Panc1 (cell line): Measurements from ENCODE around the gene ARRDC2. TPM values are rescaled to one million over a fixed set of nuclear protein-coding genes. Genes with fewer than 3 reads are reported as not detected.

Experiments
- ATAC-seq: fragments of 200-7000 bp; cut with Tn5 transposase; 2 replicates; pipeline ENCODE4 v1.9.1; 2020; ENCODE audit warnings: mild to moderate bottlenecking, moderate library complexity
- BruUV-seq: library from RNA; stranded (reverse); fragments of 400-500 nt; replicated peaks from 2 replicates; lab custom pipeline; 2021; lab: Mats Ljungman, UMichigan
- CTCF ChIA-PET: fragments of 300-600 bp; sonication (Branson Sonifier 250); formaldehyde crosslinking; loops from one replicate; lab custom pipeline; 2022; ENCODE audit warnings: antibody characterized with exemption; lab: Charles Lee
- POLR2A ChIA-PET: fragments of 300-600 bp; sonication (Branson Sonifier 250); formaldehyde crosslinking; loops from one replicate; lab custom pipeline; 2022; ENCODE audit warnings: antibody characterized with exemption; lab: Charles Lee
- DNase-seq: peaks from one replicate; pipeline ENCODE4 v3.0.0-alpha.2; 2010; ENCODE audit warnings: low read depth, low spot score
- H3K27ac ChIP-seq: 2 replicates; pipeline ENCODE4 v1.5.1; 2011; ENCODE audit warnings: mild to moderate bottlenecking, low read length, inconsistent platforms
- H3K27me3 ChIP-seq: fragments of 200-500 bp; sonication (Bioruptor generic); 2 replicates; pipeline ENCODE4 v1.6.0; 2014; ENCODE audit warnings: low read length, inconsistent platforms; ENCODE audit not compliant: control insufficient read depth, insufficient read depth
- H3K36me3 ChIP-seq: fragments of 200-500 bp; sonication (Bioruptor generic); 2 replicates; pipeline ENCODE4 v1.5.1; 2014; ENCODE audit warnings: inconsistent platforms, mild to moderate bottlenecking, low read length, moderate library complexity; ENCODE audit not compliant: control insufficient read depth, insufficient read depth
- H3K4me1 ChIP-seq: 2 replicates; pipeline ENCODE4 v1.5.1; 2011; ENCODE audit warnings: inconsistent platforms, mild to moderate bottlenecking, low read length, moderate library complexity; ENCODE audit not compliant: control insufficient read depth, insufficient read depth
- H3K4me3 ChIP-seq, 2 experiments: 2 replicates each; pipeline ENCODE4 v1.5.1; 2011 to 2012; ENCODE audit warnings: low read depth in 2 of 2, low read length in 2 of 2, mild to moderate bottlenecking in 2 of 2, inconsistent platforms in 1 of 2, moderate library complexity in 1 of 2
- H3K9me3 ChIP-seq: fragments of 200-500 bp; sonication (Bioruptor generic); 2 replicates; pipeline ENCODE4 v1.5.1; 2014; ENCODE audit warnings: low read depth, mild to moderate bottlenecking, inconsistent platforms, low read length, moderate library complexity; ENCODE audit not compliant: control insufficient read depth, insufficient read depth
- CTCF ChIP-seq: fragments of 450-650 bp; IDR thresholded peaks from 2 replicates; pipeline ENCODE4 v1.5.1; 2017; ENCODE audit warnings: mild to moderate bottlenecking
- POLR2AphosphoS5 ChIP-seq: IDR thresholded peaks from 2 replicates; pipeline ENCODE4 v1.6.1; 2012; ENCODE audit warnings: mild to moderate bottlenecking, low read depth, low read length, moderate library complexity
- TCF7L2 ChIP-seq: IDR thresholded peaks from 2 replicates; pipeline ENCODE4 v1.6.1; 2011; ENCODE audit warnings: mild to moderate bottlenecking, low read depth, low read length, inconsistent platforms
- in situ Hi-C: cut with HindIII; loops from 2 replicates; pipeline ENCODE4 v1.10.0; 2016; ENCODE audit warnings: low sequenced_read_pairs, low pct_unique_long_range_greater_than_20kb
- intact Hi-C: fragments of 100-400 bp; cut with micrococcal nuclease; formaldehyde crosslinking; loops from one replicate; pipeline ENCODE4 v1.10.0; 2022; ENCODE audit not compliant: unreplicated experiment
- total RNA-seq: library from RNA; stranded (reverse); gene quantifications from one replicate; pipeline ENCODE4 v1.2.1, GENCODE V29; 2021; ENCODE audit not compliant: unreplicated experiment
- TF ChIP-seq, protein P1 (sequence below), 2 experiments: IDR thresholded peaks; 2 replicates each; pipeline ENCODE4 v1.6.1; 2011 to 2012; ENCODE audit warnings: low read depth in 2 of 2, control low read depth in 1 of 2, low read length in 1 of 2, mild to moderate bottlenecking in 1 of 2, moderate library complexity in 1 of 2; ENCODE audit not compliant: insufficient read depth in 1 of 2

The ARRDC2 gene
- total RNA-seq, 1 experiment from 2014 or later, result 21.4 TPM

GRCh38 chr19:17996826-17997316 is 11.1 kb upstream of the ARRDC2 start:
- peaks cover 13% of the 10 kb centered on the region for H3K4me1 ChIP-seq
- no peaks in the 10 kb centered on the region for H3K9me3 ChIP-seq
- ChIA-PET CTCF (interaction anchor here (1.1 to 2.6 kb wide), 2 partner anchors 13 to 59 kb away, joined by 5 to 23 read pairs; no protein-coding TSS in a partner anchor), POLR2A (interaction anchor here (0.8 kb wide), 1 partner anchor 59 kb away, joined by 3 read pairs; no protein-coding TSS in a partner anchor)
- H3K4me3 ChIP-seq, result peak overlapping the region; percentile 30 to 41; a peak in 3 of 4 replicates
- DNase-seq, result peak; percentile 52
- intact Hi-C loops, result loop anchor here (1.0 kb wide), 1 partner anchor 59 kb away; no protein-coding TSS in a partner anchor
- H3K36me3 ChIP-seq, result no peaks in the 10 kb centered on the region; the same call in 1 of the 2 replicates
- in situ Hi-C loops, result no loop called here
- no peaks in the 10 kb centered on the region for H3K27me3 ChIP-seq
- TF ChIP-seq TCF7L2, result no peak
- TF ChIP-seq CTCF, result peak; percentile 89
- H3K27ac ChIP-seq, result no peak overlapping the region
- no TSS peak for BruUV-seq
- peak; percentile 80 for ATAC-seq

GRCh38 chr19:17997969-17998826 is 9.8 kb upstream of the ARRDC2 start:
- BruUV-seq, result no TSS peak
- Histone ChIP-seq H3K9me3 (no peaks in the 10 kb centered on the region), H3K27ac (peak overlapping the region; percentile 75), H3K4me3 (peak overlapping the region; percentile 30 to 41), H3K27me3 (no peaks in the 10 kb centered on the region), H3K36me3 (no peaks in the 10 kb centered on the region; the same call in 1 of the 2 replicates), H3K4me1 (peaks cover 13% of the 10 kb centered on the region)
- intact Hi-C loops, result loop anchor here (1.0 kb wide), 1 partner anchor 60 kb away; no protein-coding TSS in a partner anchor
- ATAC-seq (peak; percentile 74), DNase-seq (no peak)
- in situ Hi-C loops, result no loop called here
- CTCF ChIA-PET, result interaction anchor here (0.5 to 2.6 kb wide), 8 partner anchors 12 to 442 kb away, joined by 3 to 23 read pairs (median 4); partner anchors contain the start of gene SLC5A5
- no peak for TF ChIP-seq POLR2AphosphoS5
- TF ChIP-seq, protein P1, sequence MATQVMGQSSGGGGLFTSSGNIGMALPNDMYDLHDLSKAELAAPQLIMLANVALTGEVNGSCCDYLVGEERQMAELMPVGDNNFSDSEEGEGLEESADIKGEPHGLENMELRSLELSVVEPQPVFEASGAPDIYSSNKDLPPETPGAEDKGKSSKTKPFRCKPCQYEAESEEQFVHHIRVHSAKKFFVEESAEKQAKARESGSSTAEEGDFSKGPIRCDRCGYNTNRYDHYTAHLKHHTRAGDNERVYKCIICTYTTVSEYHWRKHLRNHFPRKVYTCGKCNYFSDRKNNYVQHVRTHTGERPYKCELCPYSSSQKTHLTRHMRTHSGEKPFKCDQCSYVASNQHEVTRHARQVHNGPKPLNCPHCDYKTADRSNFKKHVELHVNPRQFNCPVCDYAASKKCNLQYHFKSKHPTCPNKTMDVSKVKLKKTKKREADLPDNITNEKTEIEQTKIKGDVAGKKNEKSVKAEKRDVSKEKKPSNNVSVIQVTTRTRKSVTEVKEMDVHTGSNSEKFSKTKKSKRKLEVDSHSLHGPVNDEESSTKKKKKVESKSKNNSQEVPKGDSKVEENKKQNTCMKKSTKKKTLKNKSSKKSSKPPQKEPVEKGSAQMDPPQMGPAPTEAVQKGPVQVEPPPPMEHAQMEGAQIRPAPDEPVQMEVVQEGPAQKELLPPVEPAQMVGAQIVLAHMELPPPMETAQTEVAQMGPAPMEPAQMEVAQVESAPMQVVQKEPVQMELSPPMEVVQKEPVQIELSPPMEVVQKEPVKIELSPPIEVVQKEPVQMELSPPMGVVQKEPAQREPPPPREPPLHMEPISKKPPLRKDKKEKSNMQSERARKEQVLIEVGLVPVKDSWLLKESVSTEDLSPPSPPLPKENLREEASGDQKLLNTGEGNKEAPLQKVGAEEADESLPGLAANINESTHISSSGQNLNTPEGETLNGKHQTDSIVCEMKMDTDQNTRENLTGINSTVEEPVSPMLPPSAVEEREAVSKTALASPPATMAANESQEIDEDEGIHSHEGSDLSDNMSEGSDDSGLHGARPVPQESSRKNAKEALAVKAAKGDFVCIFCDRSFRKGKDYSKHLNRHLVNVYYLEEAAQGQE (IDR thresholded peaks at IDR 0.05; ENCODE audit: insufficient read depth in 1 of 2, low read depth in 2 of 2, low read length in 1 of 2), result no peak
- peak; percentile 86 for TF ChIP-seq CTCF
- POLR2A ChIA-PET, result interaction anchor here (0.6 kb wide), 1 partner anchor 62 kb away, joined by 12 read pairs; no protein-coding TSS in a partner anchor
